Prostate gland (tissue), 2 donors: ENCODE measurements around the gene CSNK2A1.

Source experiments
- CTCF ChIP-seq, 4 experiments: fragments of 200-600 bp in 2 of 4; fragments of 450-650 bp in 2 of 4; sonication (generic) in 2 of 4; IDR thresholded peaks; 1 replicate in 3 of 4; 2 replicates in 1 of 4; pipeline ENCODE4 v1.5.1; 2016 to 2019; ENCODE audit warnings: antibody characterized with exemption in 4 of 4, mild to moderate bottlenecking in 2 of 4, moderate library complexity in 2 of 4
- POLR2A ChIP-seq: fragments of 450-650 bp; IDR thresholded peaks from one replicate; pipeline ENCODE4 v1.6.1; 2016; ENCODE audit warnings: antibody characterized with exemption, mild to moderate bottlenecking
- POLR2AphosphoS5 ChIP-seq: sonication (generic); formaldehyde crosslinking; IDR thresholded peaks from one replicate; pipeline ENCODE4 v1.6.1; 2017; ENCODE audit warnings: antibody characterized with exemption

- TF ChIP-seq CTCF (IDR thresholded peaks at IDR 0.05) (no peak), POLR2A (no peak), POLR2AphosphoS5 (no peak)
These were observed 100.3 kb downstream of the CSNK2A1 start for GRCh38 chr20:443223-443775.
